ENCODE results near the gene MTARC2. TPM values are rescaled to one million over a fixed set of nuclear protein-coding genes. Genes with fewer than 3 reads are reported as not detected.
A peak's percentile ranks its signal among the peaks of the same experiment; 100 is the strongest.

Gene MTARC2
- total and polyA plus RNA-seq, 10 of the 15 experiments (the other 5 are each of a cell fraction or from before 2014, with no cell fraction given) = 1.9 to 5.5 (median 3.3) TPM

GRCh38 chr1:220787069-220787619 is 39.0 kb downstream of the MTARC2 start:
- BruUV-seq (replicated peaks) = no TSS peak
- DNase-seq (ENCODE audit: low read depth, low spot score) = no peak
- ATAC-seq = no peak; the same call in 2 of the 3 replicates
- H3K4me2 ChIP-seq (ENCODE audit: control insufficient read depth, insufficient read depth) = no peak overlapping the region
- H4K20me1 ChIP-seq (ENCODE audit: control insufficient read depth, insufficient read depth) = no peaks in the 10 kb centered on the region
- ChIA-PET CTCF (interaction anchor here (0.9 kb wide), 1 partner anchor 12 kb away, joined by 4 read pairs; no protein-coding TSS in a partner anchor), RAD21 (ENCODE audit: unreplicated experiment) (no interaction called here), SMC1A (ENCODE audit: uncharacterized antibody, unreplicated experiment) (no interaction called here), POLR2A (no interaction called here)
- in situ Hi-C loops (cut with MboI) = no loop called here
- peaks cover 0 to 5% of the 10 kb centered on the region in 2 experiments; a peak in 3 of 4 replicates for H3K27me3 ChIP-seq (replicated peaks in 1 of 2; ENCODE audit: control insufficient read depth in 2 of 2, insufficient read depth in 2 of 2, low read length in 1 of 2)
- H3K79me2 ChIP-seq (ENCODE audit: control insufficient read depth, insufficient read depth, low read length) = no peaks in the 10 kb centered on the region
- no peaks in the 10 kb centered on the region for H3K9me3 ChIP-seq (replicated peaks; ENCODE audit: control insufficient read depth, insufficient read depth, low read length)
- no peak overlapping the region for H2AFZ ChIP-seq (ENCODE audit: control insufficient read depth, low read depth, low read length)
- H3K9ac ChIP-seq (ENCODE audit: control insufficient read depth, insufficient read depth, low read length) = no peak overlapping the region
- no peak overlapping the region for H3K4me3 ChIP-seq
- TF ChIP-seq SUZ12 (IDR thresholded peaks at IDR 0.05; ENCODE audit: unreplicated experiment) (peak; percentile 3), HDAC6 (IDR thresholded peaks at IDR 0.05; ENCODE audit: unreplicated experiment) (peak; percentile 22), MEF2B (IDR thresholded peaks at IDR 0.05; ENCODE audit: partially characterized antibody, poor library complexity, severe bottlenecking) (no peak), HCFC1 (IDR thresholded peaks at IDR 0.05; ENCODE audit: low read length) (no peak), SIN3A (IDR thresholded peaks at IDR 0.05; ENCODE audit: low read depth, low read length) (no peak), GATAD2B (conservative IDR thresholded peaks at IDR 0.05; ENCODE audit: low read depth) (0 out of 2 replicates have a peak, but pooled peaks have one; percentile 3), NFYB (IDR thresholded peaks at IDR 0.05; ENCODE audit: insufficient read depth, low read depth, low read length) (no peak), LARP7 (IDR thresholded peaks at IDR 0.05) (no peak)
- H3K4me1 ChIP-seq (ENCODE audit: control insufficient read depth, insufficient read depth, low read length) = no peaks in the 10 kb centered on the region
- no peaks in the 10 kb centered on the region for H3K36me3 ChIP-seq (ENCODE audit: control insufficient read depth in 2 of 2, insufficient read depth in 2 of 2, low read length in 1 of 2)
- H3K27ac ChIP-seq (ENCODE audit: control insufficient read depth, insufficient read depth) = no peak overlapping the region
- intact Hi-C loops (cut with micrococcal nuclease; ENCODE audit: unreplicated experiment) = no loop called here
- WGBS (ENCODE audit: insufficient coverage, insufficient replicate concordance, low lambda C conversion rate, missing lambda C conversion rate) = 10% methylated on average over 32 of the region's 32 CpGs
- FAIRE-seq = no peak

- H3K9me3 ChIP-seq (replicated peaks; ENCODE audit: control insufficient read depth, insufficient read depth, low read length) = no peaks in the 10 kb centered on the region
- ChIA-PET POLR2A (interaction anchor here (0.7 kb wide), 1 partner anchor 9 kb away, joined by 3 read pairs; no protein-coding TSS in a partner anchor), CTCF (interaction anchor here (1.2 to 2.7 kb wide), 3 partner anchors 12 to 15 kb away, joined by 6 to 12 read pairs (median 6); no protein-coding TSS in a partner anchor), RAD21 (ENCODE audit: unreplicated experiment) (no interaction called here), SMC1A (ENCODE audit: uncharacterized antibody, unreplicated experiment) (no interaction called here)
- H3K4me1 ChIP-seq (ENCODE audit: control insufficient read depth, insufficient read depth, low read length) = no peaks in the 10 kb centered on the region
- H3K9ac ChIP-seq (ENCODE audit: control insufficient read depth, insufficient read depth, low read length) = no peak overlapping the region
- H3K36me3 ChIP-seq (ENCODE audit: control insufficient read depth in 2 of 2, insufficient read depth in 2 of 2, low read length in 1 of 2) = no peaks in the 10 kb centered on the region
- TF ChIP-seq IKZF2 (IDR thresholded peaks at IDR 0.05) (no peak), YY1 (IDR thresholded peaks at IDR 0.05; ENCODE audit: low read depth, low read length) (no peak), HDAC2 (IDR thresholded peaks at IDR 0.05) (no peak), POLR2AphosphoS2 (IDR thresholded peaks at IDR 0.05; ENCODE audit: low read depth, low read length) (no peak)
- H4K20me1 ChIP-seq (ENCODE audit: control insufficient read depth, insufficient read depth) = no peaks in the 10 kb centered on the region
- H3K27me3 ChIP-seq (replicated peaks in 1 of 2; ENCODE audit: control insufficient read depth in 2 of 2, insufficient read depth in 2 of 2, low read length in 1 of 2) = peaks cover 0 to 5% of the 10 kb centered on the region in 2 experiments; a peak in 3 of 4 replicates
- no peaks in the 10 kb centered on the region for H3K79me2 ChIP-seq (ENCODE audit: control insufficient read depth, insufficient read depth, low read length)
- no peak overlapping the region for H3K4me2 ChIP-seq (ENCODE audit: control insufficient read depth, insufficient read depth)
- no peak overlapping the region for H2AFZ ChIP-seq (ENCODE audit: control insufficient read depth, low read depth, low read length)
- no peak for FAIRE-seq
- in situ Hi-C loops (cut with MboI) = no loop called here
- WGBS (ENCODE audit: insufficient coverage, insufficient replicate concordance, low lambda C conversion rate, missing lambda C conversion rate) = 73% methylated on average over 7 of the region's 7 CpGs
- no peak overlapping the region for H3K27ac ChIP-seq (ENCODE audit: control insufficient read depth, insufficient read depth)
- DNase-seq (ENCODE audit: low read depth, low spot score) = no peak
- ATAC-seq = no peak
- BruUV-seq (replicated peaks) = no TSS peak
- intact Hi-C loops (cut with micrococcal nuclease; ENCODE audit: unreplicated experiment) = no loop called here
- H3K4me3 ChIP-seq = no peak overlapping the region
These were observed 40.8 kb downstream of the MTARC2 start for GRCh38 chr1:220788900-220789299.

Data from GM12878 (cell line).